ENCODE data around the gene TINCR. TPM values are rescaled to one million over a fixed set of nuclear protein-coding genes. Genes with fewer than 3 reads are reported as not detected.

TINCR gene
- total RNA-seq, 4 donors from 2014 or later, result 13.2 to 45.3 (median 22.7) TPM; not detected in 1

DNA sequence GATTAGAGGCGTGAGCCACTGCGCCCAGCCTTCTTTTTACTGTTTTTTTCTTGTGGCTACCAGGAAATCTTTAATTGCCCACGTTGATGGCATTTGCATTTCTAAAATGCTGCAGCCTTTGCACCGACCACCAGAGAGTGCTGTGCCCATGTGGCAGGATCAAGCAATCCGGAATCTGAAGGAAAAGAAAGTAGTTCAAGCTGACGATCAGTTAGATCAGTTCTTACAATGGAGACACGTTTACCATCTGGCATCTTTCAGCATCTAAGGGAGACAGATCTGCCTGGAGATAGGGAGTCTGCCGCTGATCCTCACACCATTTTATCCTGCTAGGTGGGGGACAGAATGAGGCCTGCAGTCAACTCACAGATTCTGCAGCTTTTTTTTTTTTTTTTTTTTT lies 19.9 kb downstream of the TINCR start:
- intact Hi-C loops (cut with DNase I; ENCODE audit: low total_unique reads) (no loop called here), in situ Hi-C loops (cut with MboI; ENCODE audit: low pct_ligation_motif_present in 1 of 4, low pct_unique_long_range_greater_than_20kb in 1 of 4, low sequenced_read_pairs in 3 of 4) (no loop called here)
- H3K4me3 ChIP-seq, result no peak overlapping the region
- H3K36me3 ChIP-seq, result no peaks in the 10 kb centered on the region
- H3K27ac ChIP-seq, result no peak overlapping the region
- H3K4me1 ChIP-seq, result no peaks in the 10 kb centered on the region
- no peak for TF ChIP-seq EP300 (IDR thresholded peaks at IDR 0.05; ENCODE audit: low read depth)
- TF ChIP-seq, protein P1, sequence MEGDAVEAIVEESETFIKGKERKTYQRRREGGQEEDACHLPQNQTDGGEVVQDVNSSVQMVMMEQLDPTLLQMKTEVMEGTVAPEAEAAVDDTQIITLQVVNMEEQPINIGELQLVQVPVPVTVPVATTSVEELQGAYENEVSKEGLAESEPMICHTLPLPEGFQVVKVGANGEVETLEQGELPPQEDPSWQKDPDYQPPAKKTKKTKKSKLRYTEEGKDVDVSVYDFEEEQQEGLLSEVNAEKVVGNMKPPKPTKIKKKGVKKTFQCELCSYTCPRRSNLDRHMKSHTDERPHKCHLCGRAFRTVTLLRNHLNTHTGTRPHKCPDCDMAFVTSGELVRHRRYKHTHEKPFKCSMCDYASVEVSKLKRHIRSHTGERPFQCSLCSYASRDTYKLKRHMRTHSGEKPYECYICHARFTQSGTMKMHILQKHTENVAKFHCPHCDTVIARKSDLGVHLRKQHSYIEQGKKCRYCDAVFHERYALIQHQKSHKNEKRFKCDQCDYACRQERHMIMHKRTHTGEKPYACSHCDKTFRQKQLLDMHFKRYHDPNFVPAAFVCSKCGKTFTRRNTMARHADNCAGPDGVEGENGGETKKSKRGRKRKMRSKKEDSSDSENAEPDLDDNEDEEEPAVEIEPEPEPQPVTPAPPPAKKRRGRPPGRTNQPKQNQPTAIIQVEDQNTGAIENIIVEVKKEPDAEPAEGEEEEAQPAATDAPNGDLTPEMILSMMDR (IDR thresholded peaks at IDR 0.05), result peak; percentile 19 to 64 (median 55)
- WGBS, 2 donors (ENCODE audit: low coverage in 1 of 2), result 23 to 29% methylated on average over 2 to 8 of the region's 8 CpGs
- H3K9me3 ChIP-seq, result no peaks in the 10 kb centered on the region
- H3K27me3 ChIP-seq, result no peaks in the 10 kb centered on the region
- peak; percentile 33 for DNase-seq

DNA sequence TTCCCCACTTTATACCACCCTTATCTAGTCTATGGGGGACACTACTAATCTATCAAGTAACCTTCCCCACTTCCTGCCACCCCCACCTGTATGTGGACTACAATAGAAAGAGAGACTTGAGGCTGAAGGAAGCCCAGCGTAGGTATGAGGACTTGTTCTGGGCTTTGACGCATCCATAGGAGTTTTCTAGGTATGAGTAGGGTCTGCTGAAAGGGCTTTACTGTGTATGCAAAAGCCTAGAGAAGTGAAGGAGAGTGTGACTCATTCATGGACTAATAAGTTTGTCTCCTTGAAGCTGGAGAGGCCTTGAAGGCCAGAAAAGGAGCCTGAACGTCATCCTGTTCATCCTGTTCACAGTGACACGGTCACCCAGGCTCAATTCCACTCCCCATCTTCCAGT lies 21.8 kb downstream of the TINCR start:
- in situ Hi-C loops (cut with MboI; ENCODE audit: low pct_ligation_motif_present in 1 of 4, low pct_unique_long_range_greater_than_20kb in 1 of 4, low sequenced_read_pairs in 3 of 4), result no loop called here
- H3K4me3 ChIP-seq, result no peak overlapping the region
- no peak for DNase-seq
- intact Hi-C loops (cut with DNase I; ENCODE audit: low total_unique reads), result no loop called here
- H3K27ac ChIP-seq, result no peak overlapping the region
- peaks cover 8% of the 10 kb centered on the region for H3K27me3 ChIP-seq
- WGBS, 2 donors (ENCODE audit: low coverage in 1 of 2), result 74 to 78% methylated on average over 2 to 4 of the region's 4 CpGs
- no peaks in the 10 kb centered on the region for H3K9me3 ChIP-seq
- TF ChIP-seq, protein P1 (IDR thresholded peaks at IDR 0.05), result no peak
- TF ChIP-seq POLR2AphosphoS5 (IDR thresholded peaks at IDR 0.05) (no peak), EP300 (IDR thresholded peaks at IDR 0.05; ENCODE audit: low read depth) (no peak), POLR2A (IDR thresholded peaks at IDR 0.05) (no peak)
- H3K4me1 ChIP-seq, result no peaks in the 10 kb centered on the region
- no peaks in the 10 kb centered on the region for H3K36me3 ChIP-seq

DNA sequence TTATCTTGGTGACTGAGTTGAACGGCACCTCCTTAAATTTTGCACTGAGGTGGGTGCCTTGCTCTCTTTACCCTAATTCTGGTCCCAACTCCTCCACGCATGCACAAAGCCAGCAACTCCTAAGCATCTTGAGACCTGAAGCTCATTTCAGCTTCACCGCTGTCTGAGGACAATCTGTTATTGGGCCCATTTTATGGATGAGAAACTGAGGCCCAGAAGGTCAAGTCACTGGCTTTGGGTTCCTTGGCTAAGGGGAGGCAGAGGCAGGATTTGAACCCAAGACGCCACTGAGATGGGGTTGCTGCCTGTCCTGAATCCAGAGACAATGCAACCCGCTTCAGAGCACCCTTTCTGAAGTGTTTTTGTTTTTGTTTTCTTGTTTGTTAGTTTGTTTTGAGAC lies 22.7 kb downstream of the TINCR start:
- no peaks in the 10 kb centered on the region for H3K4me1 ChIP-seq
- WGBS, 2 donors (ENCODE audit: low coverage in 1 of 2), result 75 to 100% methylated on average over 1 to 5 of the region's 5 CpGs
- H3K27me3 ChIP-seq, result peaks cover 8% of the 10 kb centered on the region
- in situ Hi-C loops (cut with MboI; ENCODE audit: low pct_ligation_motif_present in 1 of 4, low pct_unique_long_range_greater_than_20kb in 1 of 4, low sequenced_read_pairs in 3 of 4) (no loop called here), intact Hi-C loops (cut with DNase I; ENCODE audit: low total_unique reads) (no loop called here)
- H3K27ac ChIP-seq, result no peak overlapping the region
- TF ChIP-seq POLR2AphosphoS5 (IDR thresholded peaks at IDR 0.05) (no peak), POLR2A (IDR thresholded peaks at IDR 0.05) (no peak), EP300 (IDR thresholded peaks at IDR 0.05; ENCODE audit: low read depth) (no peak)
- TF ChIP-seq, protein P1 (IDR thresholded peaks at IDR 0.05), result no peak
- DNase-seq, result no peak
- no peak overlapping the region for H3K4me3 ChIP-seq
- H3K36me3 ChIP-seq, result no peaks in the 10 kb centered on the region
- no peaks in the 10 kb centered on the region for H3K9me3 ChIP-seq

DNA sequence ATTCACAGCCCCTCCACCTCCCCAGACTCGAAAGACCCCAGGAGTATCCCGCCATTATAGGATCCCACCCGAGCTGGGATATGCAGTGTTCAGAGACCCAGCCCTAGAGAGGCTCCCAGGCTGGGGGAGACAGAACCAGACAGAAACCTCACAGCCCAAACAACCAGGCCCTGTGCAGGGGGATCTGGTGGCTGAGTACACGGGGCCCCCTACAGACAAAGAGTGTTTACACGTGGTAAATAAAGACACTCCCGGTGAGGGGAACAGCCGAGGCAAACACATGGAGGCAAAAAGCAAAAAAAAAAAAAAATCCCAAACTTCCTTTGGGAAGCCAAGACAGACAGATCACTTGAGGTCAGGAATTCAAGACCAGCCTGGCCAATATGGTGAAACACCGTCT lies 25.1 kb downstream of the TINCR start:
- H3K27ac ChIP-seq, result no peak overlapping the region
- H3K4me1 ChIP-seq, result no peaks in the 10 kb centered on the region
- no peaks in the 10 kb centered on the region for H3K36me3 ChIP-seq
- WGBS, 2 donors (ENCODE audit: low coverage in 1 of 2), result 34 to 35% methylated on average over 7 to 8 of the region's 8 CpGs
- peaks cover 21% of the 10 kb centered on the region for H3K27me3 ChIP-seq
- intact Hi-C loops (cut with DNase I; ENCODE audit: low total_unique reads), result no loop called here
- no peak overlapping the region for H3K4me3 ChIP-seq
- no peaks in the 10 kb centered on the region for H3K9me3 ChIP-seq
- in situ Hi-C loops (cut with MboI; ENCODE audit: low pct_ligation_motif_present in 1 of 4, low pct_unique_long_range_greater_than_20kb in 1 of 4, low sequenced_read_pairs in 3 of 4), result no loop called here
- DNase-seq, result no peak
- no peak for TF ChIP-seq POLR2A (IDR thresholded peaks at IDR 0.05)
- TF ChIP-seq, protein P1 (IDR thresholded peaks at IDR 0.05), result no peak
- TF ChIP-seq EP300 (IDR thresholded peaks at IDR 0.05; ENCODE audit: low read depth), result no peak
- TF ChIP-seq POLR2AphosphoS5 (IDR thresholded peaks at IDR 0.05), result no peak
